Ishikawa (cell line): ENCODE results near the gene CCDC34.

Experiments
- CEBPB ChIP-seq: IDR thresholded peaks from 2 replicates; pipeline ENCODE4 v1.6.1; 2012
- CREB1 ChIP-seq: IDR thresholded peaks from 2 replicates; pipeline ENCODE4 v1.6.1; 2012; ENCODE audit warnings: low read depth
- EGR1 ChIP-seq: IDR thresholded peaks from 2 replicates; pipeline ENCODE4 v1.6.1; 2012
- EP300 ChIP-seq: IDR thresholded peaks from 2 replicates; pipeline ENCODE4 v1.6.1; 2012; ENCODE audit warnings: borderline replicate concordance
- FOXM1 ChIP-seq: IDR thresholded peaks from 2 replicates; pipeline ENCODE4 v1.6.1; 2012; ENCODE audit warnings: low read depth, borderline replicate concordance
- NFIC ChIP-seq: IDR thresholded peaks from 2 replicates; pipeline ENCODE4 v1.6.1; 2012
- RAD21 ChIP-seq: IDR thresholded peaks from 2 replicates; pipeline ENCODE4 v1.6.1; 2012; ENCODE audit warnings: low read depth
- TAF1 ChIP-seq: IDR thresholded peaks from 2 replicates; pipeline ENCODE4 v1.6.1; 2012; ENCODE audit warnings: low read depth, mild to moderate bottlenecking
- TCF12 ChIP-seq: IDR thresholded peaks from 2 replicates; pipeline ENCODE4 v1.6.1; 2012; ENCODE audit warnings: low read depth
- TEAD4 ChIP-seq: IDR thresholded peaks from 2 replicates; pipeline ENCODE4 v1.6.1; 2012
- YY1 ChIP-seq: IDR thresholded peaks from 2 replicates; pipeline ENCODE4 v1.6.1; 2012; ENCODE audit warnings: low read depth
- ZBTB7A ChIP-seq: IDR thresholded peaks from 2 replicates; pipeline ENCODE4 v1.6.1; 2012; ENCODE audit warnings: low read depth
- TF ChIP-seq, protein P1 (sequence below): IDR thresholded peaks from 2 replicates; pipeline ENCODE4 v1.6.1; 2012
- TF ChIP-seq, protein P2 (sequence below): IDR thresholded peaks from 2 replicates; pipeline ENCODE4 v1.6.1; 2012; ENCODE audit warnings: low read depth, mild to moderate bottlenecking
- TF ChIP-seq, protein P3 (sequence below): IDR thresholded peaks from 2 replicates; pipeline ENCODE4 v1.6.1; 2012

The CCDC34 gene

DNA sequence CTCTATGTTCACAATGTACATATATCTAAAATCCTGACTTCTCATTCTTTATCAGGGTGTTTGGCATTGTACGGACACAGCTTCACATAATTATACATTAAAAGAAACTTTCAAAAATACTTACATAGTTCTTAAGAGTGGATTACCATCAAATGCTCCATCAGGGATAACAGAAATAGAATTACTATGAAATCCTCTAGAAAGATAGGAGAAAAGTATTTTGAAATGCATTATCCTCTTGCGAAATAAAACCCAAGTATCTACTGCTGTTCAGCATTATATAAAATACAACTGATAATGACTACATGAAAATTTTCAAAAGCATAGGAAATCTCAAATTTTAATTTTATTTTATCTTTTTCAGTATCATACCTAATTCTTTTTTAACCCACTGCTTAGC, 17.8 kb upstream of the CCDC34 start:
- TF ChIP-seq, protein P1, sequence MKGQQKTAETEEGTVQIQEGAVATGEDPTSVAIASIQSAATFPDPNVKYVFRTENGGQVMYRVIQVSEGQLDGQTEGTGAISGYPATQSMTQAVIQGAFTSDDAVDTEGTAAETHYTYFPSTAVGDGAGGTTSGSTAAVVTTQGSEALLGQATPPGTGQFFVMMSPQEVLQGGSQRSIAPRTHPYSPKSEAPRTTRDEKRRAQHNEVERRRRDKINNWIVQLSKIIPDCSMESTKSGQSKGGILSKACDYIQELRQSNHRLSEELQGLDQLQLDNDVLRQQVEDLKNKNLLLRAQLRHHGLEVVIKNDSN = no peak
- no peak for TF ChIP-seq EP300
- no peak for TF ChIP-seq CREB1
- TF ChIP-seq TEAD4 = no peak
- no peak for TF ChIP-seq ZBTB7A
- TF ChIP-seq NFIC = no peak
- TF ChIP-seq RAD21 = no peak
- TF ChIP-seq, protein P2, sequence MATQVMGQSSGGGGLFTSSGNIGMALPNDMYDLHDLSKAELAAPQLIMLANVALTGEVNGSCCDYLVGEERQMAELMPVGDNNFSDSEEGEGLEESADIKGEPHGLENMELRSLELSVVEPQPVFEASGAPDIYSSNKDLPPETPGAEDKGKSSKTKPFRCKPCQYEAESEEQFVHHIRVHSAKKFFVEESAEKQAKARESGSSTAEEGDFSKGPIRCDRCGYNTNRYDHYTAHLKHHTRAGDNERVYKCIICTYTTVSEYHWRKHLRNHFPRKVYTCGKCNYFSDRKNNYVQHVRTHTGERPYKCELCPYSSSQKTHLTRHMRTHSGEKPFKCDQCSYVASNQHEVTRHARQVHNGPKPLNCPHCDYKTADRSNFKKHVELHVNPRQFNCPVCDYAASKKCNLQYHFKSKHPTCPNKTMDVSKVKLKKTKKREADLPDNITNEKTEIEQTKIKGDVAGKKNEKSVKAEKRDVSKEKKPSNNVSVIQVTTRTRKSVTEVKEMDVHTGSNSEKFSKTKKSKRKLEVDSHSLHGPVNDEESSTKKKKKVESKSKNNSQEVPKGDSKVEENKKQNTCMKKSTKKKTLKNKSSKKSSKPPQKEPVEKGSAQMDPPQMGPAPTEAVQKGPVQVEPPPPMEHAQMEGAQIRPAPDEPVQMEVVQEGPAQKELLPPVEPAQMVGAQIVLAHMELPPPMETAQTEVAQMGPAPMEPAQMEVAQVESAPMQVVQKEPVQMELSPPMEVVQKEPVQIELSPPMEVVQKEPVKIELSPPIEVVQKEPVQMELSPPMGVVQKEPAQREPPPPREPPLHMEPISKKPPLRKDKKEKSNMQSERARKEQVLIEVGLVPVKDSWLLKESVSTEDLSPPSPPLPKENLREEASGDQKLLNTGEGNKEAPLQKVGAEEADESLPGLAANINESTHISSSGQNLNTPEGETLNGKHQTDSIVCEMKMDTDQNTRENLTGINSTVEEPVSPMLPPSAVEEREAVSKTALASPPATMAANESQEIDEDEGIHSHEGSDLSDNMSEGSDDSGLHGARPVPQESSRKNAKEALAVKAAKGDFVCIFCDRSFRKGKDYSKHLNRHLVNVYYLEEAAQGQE = no peak
- no peak for TF ChIP-seq TCF12
- no peak for TF ChIP-seq EGR1
- TF ChIP-seq YY1 = no peak

DNA sequence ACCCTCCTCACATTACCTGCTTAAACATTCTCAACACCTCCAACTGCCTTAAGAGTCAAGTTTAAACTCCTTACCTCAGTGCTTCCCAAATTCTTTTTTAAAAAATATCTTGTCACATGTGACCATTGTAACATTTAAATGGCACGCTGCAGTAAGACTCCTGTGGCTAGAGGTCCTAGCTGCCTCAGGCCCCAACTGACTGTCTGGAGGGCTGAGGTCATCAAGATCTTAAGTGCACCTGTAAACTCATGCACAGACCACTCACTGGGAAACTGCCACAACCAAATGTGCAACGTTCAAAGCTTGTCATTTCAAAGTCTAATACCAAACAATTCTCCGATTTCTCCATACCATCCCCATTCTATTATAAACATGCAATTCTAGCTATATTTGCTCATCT, 16.4 kb upstream of the CCDC34 start:
- TF ChIP-seq, protein P1 = no peak
- TF ChIP-seq, protein P3, sequence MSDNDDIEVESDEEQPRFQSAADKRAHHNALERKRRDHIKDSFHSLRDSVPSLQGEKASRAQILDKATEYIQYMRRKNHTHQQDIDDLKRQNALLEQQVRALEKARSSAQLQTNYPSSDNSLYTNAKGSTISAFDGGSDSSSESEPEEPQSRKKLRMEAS = no peak
- TF ChIP-seq EP300 (no peak), NFIC (no peak), CREB1 (no peak), FOXM1 (no peak), TAF1 (no peak), CEBPB (no peak), RAD21 (no peak), EGR1 (no peak), YY1 (no peak), ZBTB7A (no peak), TEAD4 (no peak), TCF12 (no peak)
- TF ChIP-seq, protein P2 = no peak

DNA sequence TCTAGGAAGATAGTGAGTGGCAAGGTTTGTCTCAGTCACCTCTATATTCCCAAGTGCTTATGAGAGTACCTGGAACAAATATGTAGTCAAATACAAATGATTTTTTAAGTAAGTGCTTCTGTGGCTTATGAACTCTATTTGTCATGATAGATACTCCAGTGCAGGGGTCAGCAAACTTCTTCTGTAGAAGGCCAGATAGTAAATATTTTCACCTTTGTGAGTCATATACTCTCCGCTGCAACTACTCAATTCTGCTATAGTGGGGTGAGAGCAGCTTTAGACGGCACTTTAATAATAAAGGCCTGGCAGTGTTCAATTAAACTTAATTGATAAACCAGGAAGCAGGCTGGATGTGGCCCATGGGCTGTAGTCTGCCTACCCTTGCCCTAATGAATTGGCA, 12.4 kb upstream of the CCDC34 start:
- TF ChIP-seq, protein P3 = no peak
- TF ChIP-seq, protein P2 = no peak
- TF ChIP-seq ZBTB7A = no peak
- no peak for TF ChIP-seq CEBPB
- no peak for TF ChIP-seq TEAD4
- TF ChIP-seq FOXM1 = no peak
- no peak for TF ChIP-seq NFIC
- no peak for TF ChIP-seq RAD21
- no peak for TF ChIP-seq CREB1
- TF ChIP-seq EGR1 = no peak
- TF ChIP-seq TCF12 = no peak
- TF ChIP-seq EP300 = no peak
- TF ChIP-seq, protein P1 = no peak
- TF ChIP-seq TAF1 = no peak
- TF ChIP-seq YY1 = no peak

DNA sequence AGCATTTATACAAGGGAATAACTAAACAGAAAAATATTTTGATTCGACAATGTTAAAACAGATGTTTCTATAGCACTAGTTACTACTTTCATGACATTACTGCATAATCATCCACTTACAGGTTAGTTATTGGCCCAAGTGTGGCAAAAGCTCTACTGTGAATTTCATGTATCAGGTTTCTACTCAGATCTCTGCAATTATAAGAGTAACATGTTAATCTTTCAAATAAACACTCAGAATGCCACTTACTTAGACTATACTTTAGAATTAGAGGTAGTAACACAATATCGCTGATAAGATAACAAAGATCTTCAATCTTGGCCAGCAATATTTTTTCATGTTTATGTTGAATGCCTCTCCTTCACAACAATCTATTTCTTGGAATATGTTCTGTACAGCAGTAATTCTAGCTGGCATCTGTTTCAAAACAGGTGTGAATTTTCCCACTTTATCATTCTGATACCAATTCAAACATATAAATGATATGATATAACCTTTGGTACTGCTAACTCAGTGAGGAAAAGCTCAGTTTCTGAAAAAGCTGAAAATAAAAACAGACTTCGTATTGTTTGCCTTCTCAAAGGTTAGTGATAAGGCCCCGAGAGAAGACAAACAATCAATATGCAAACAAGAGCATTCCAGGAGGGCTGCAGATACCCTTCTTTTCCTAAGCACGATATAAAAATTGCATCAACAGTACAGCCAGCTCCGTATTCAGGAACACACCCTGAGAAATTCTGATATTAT, 11.0 kb upstream of the CCDC34 start:
- TF ChIP-seq CREB1 (no peak), EGR1 (no peak), CEBPB (no peak)
